ENCODE results near the gene CHRDL2. TPM values are rescaled to one million over a fixed set of nuclear protein-coding genes. Genes with fewer than 3 reads are reported as not detected.

Gene CHRDL2
- total RNA-seq, 1 experiment from 2014 or later, result 2.5 TPM

- H3K27ac Mint-ChIP-seq (ENCODE audit: unreplicated experiment), result no peak overlapping the region
- Histone ChIP-seq H3K4me3 (ENCODE audit: low read depth, low read length) (no peak overlapping the region), H3K36me3 (ENCODE audit: control insufficient read depth, insufficient read depth, low read length) (no peaks in the 10 kb centered on the region), H3K4me1 (no peaks in the 10 kb centered on the region), H3K27me3 (replicated peaks; ENCODE audit: control insufficient read depth, insufficient read depth, low read length) (no peaks in the 10 kb centered on the region), H3K9me3 (no peaks in the 10 kb centered on the region)
- H3K4me1 Mint-ChIP-seq (ENCODE audit: low read depth, unreplicated experiment), result no peaks in the 10 kb centered on the region
- peak; percentile 99 to 100 for TF ChIP-seq CTCF (IDR thresholded peaks at IDR 0.05; ENCODE audit: insufficient read depth in 1 of 2, low read depth in 1 of 2, low read length in 1 of 2, severe bottlenecking in 1 of 2, unreplicated experiment in 1 of 2)
- H3K27me3 Mint-ChIP-seq (ENCODE audit: insufficient read depth, unreplicated experiment), result no peaks in the 10 kb centered on the region
- CTCF ChIA-PET, result interaction anchor here (0.5 to 3.2 kb wide), 34 partner anchors 8 to 731 kb away, joined by 3 to 158 read pairs (median 5); partner anchors contain the start of genes CHRDL2, LIPT2, PGM2L1 and POLD3
- no TSS peak for BruUV-seq (replicated peaks)
- DNase-seq, result peak; percentile 85 to 89
- POLR2A ChIA-PET, result interaction anchor here (0.6 kb wide), 1 partner anchor 24 kb away, joined by 3 read pairs; no protein-coding TSS in a partner anchor
- intact Hi-C loops (cut with micrococcal nuclease; ENCODE audit: unreplicated experiment), result loop anchor here (1.0 to 10.0 kb wide), 4 partner anchors 24 to 542 kb away; partner anchors contain the start of gene TPBGL
- no peaks in the 10 kb centered on the region for H3K36me3 Mint-ChIP-seq (ENCODE audit: insufficient read depth, unreplicated experiment)
- H3K4me3 Mint-ChIP-seq (ENCODE audit: unreplicated experiment), result no peak overlapping the region
- H3K9me3 Mint-ChIP-seq (ENCODE audit: unreplicated experiment), result no peaks in the 10 kb centered on the region
Observed at GRCh38 chr11:74702383-74703007, 28.7 kb downstream of the CHRDL2 start.

GRCh38 chr11:74701351-74701750 lies 29.9 kb downstream of the CHRDL2 start:
- intact Hi-C loops (cut with micrococcal nuclease; ENCODE audit: unreplicated experiment), result loop anchor here (10.0 kb wide), 1 partner anchor 543 kb away; the partner anchor contains the start of gene TPBGL
- CTCF ChIA-PET, result interaction anchor here (0.6 to 3.2 kb wide), 11 partner anchors 8 to 990 kb away, joined by 3 to 158 read pairs (median 8); no protein-coding TSS in a partner anchor
- Mint-ChIP-seq H3K4me3 (ENCODE audit: unreplicated experiment) (no peak overlapping the region), H3K27ac (ENCODE audit: unreplicated experiment) (no peak overlapping the region), H3K4me1 (ENCODE audit: low read depth, unreplicated experiment) (no peaks in the 10 kb centered on the region), H3K27me3 (ENCODE audit: insufficient read depth, unreplicated experiment) (no peaks in the 10 kb centered on the region), H3K36me3 (ENCODE audit: insufficient read depth, unreplicated experiment) (no peaks in the 10 kb centered on the region), H3K9me3 (ENCODE audit: unreplicated experiment) (no peaks in the 10 kb centered on the region)
- POLR2A ChIA-PET, result no interaction called here
- Histone ChIP-seq H3K9me3 (no peaks in the 10 kb centered on the region), H3K4me1 (no peaks in the 10 kb centered on the region), H3K4me3 (ENCODE audit: low read depth, low read length) (no peak overlapping the region), H3K36me3 (ENCODE audit: control insufficient read depth, insufficient read depth, low read length) (no peaks in the 10 kb centered on the region), H3K27me3 (replicated peaks; ENCODE audit: control insufficient read depth, insufficient read depth, low read length) (no peaks in the 10 kb centered on the region)
- DNase-seq, result peak in 1 of 2 experiments; percentile 32
- no TSS peak for BruUV-seq (replicated peaks)
- no peak for TF ChIP-seq CTCF (IDR thresholded peaks at IDR 0.05; ENCODE audit: insufficient read depth in 1 of 2, low read depth in 1 of 2, low read length in 1 of 2, severe bottlenecking in 1 of 2, unreplicated experiment in 1 of 2)

GRCh38 chr11:74699615-74700396 lies 31.4 kb downstream of the CHRDL2 start:
- H3K4me3 Mint-ChIP-seq (ENCODE audit: unreplicated experiment), result no peak overlapping the region
- ChIA-PET POLR2A (no interaction called here), CTCF (interaction anchor here (0.9 to 3.2 kb wide), 2 partner anchors 27 kb away, joined by 3 to 158 read pairs; no protein-coding TSS in a partner anchor)
- Histone ChIP-seq H3K4me3 (ENCODE audit: low read depth, low read length) (no peak overlapping the region), H3K9me3 (no peaks in the 10 kb centered on the region), H3K4me1 (no peaks in the 10 kb centered on the region), H3K27me3 (replicated peaks; ENCODE audit: control insufficient read depth, insufficient read depth, low read length) (no peaks in the 10 kb centered on the region), H3K36me3 (ENCODE audit: control insufficient read depth, insufficient read depth, low read length) (no peaks in the 10 kb centered on the region)
- intact Hi-C loops (cut with micrococcal nuclease; ENCODE audit: unreplicated experiment), result loop anchor here (10.0 kb wide), 1 partner anchor 545 kb away; the partner anchor contains the start of gene TPBGL
- no peak overlapping the region for H3K27ac Mint-ChIP-seq (ENCODE audit: unreplicated experiment)
- no TSS peak for BruUV-seq (replicated peaks)
- H3K27me3 Mint-ChIP-seq (ENCODE audit: insufficient read depth, unreplicated experiment), result no peaks in the 10 kb centered on the region
- no peaks in the 10 kb centered on the region for H3K36me3 Mint-ChIP-seq (ENCODE audit: insufficient read depth, unreplicated experiment)
- no peak for TF ChIP-seq CTCF (IDR thresholded peaks at IDR 0.05; ENCODE audit: insufficient read depth in 1 of 2, low read depth in 1 of 2, low read length in 1 of 2, severe bottlenecking in 1 of 2, unreplicated experiment in 1 of 2)
- H3K4me1 Mint-ChIP-seq (ENCODE audit: low read depth, unreplicated experiment), result no peaks in the 10 kb centered on the region
- no peak for DNase-seq
- H3K9me3 Mint-ChIP-seq (ENCODE audit: unreplicated experiment), result no peaks in the 10 kb centered on the region
